ENCODE measurements around the gene TMEM18.

The TMEM18 gene

DNA sequence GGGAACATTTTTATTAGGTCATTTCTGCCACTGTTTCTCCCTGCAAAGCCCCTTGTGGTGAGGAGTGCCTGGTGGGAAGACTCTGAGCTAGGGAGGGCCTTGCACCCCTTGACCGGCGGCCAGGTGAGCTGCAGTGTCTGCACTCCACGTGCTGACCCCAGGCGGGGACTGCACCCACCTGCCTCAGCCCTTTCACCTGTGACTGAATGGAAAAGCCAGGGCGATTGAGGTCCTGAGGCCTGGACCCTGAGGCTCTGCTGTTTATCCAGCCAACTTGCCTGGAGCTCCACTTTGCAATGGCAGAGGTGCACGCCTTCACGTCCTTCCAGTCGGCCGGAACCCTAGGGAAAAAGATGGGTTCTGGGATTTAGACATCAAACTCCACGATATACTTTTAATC, 53.1 kb downstream of the TMEM18 start:
- TF ChIP-seq POLR2A (IDR thresholded peaks at IDR 0.05; ENCODE audit: low read length) (no peak), GATA1 (IDR thresholded peaks at IDR 0.05; ENCODE audit: low read depth, low read length) (no peak)
- no peak for DNase-seq

DNA sequence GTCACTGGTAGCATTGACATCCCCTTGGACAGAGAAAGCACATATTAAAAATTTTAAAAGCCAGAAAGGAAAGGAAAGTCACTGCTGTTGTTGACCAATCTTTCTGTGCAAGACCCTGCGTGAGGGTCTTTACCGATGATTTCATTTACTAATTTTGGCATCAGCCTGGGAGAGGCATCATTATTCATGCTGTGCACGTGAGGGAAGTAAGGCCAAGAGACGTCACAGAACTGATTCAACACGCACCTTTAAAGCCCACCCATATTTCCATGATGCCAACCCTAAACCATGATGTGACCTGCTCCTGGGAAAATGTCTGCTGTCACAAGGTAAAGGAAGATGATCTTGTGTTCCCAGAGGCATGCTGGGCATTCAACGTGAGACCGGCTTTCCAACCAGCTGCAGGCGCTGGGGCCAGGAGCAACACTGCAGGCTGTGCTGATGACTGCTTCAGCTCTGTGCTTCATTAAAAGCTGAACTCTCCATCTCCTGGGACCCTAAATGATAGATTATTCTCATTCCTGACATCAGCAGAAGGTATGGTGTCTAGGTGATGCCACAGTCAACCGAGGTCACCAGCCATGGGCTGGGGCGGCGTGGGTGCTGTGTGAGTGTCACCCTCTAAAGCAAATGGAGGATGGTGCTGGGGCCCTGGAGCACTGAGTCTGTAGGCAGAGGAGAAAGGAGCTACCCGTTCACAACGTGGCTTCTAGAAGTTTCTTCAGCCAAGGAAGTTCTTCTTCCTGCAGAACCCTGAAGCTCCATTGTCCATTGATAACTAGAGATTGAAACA, 53.9 kb downstream of the TMEM18 start:
- no peak for TF ChIP-seq POLR2A (IDR thresholded peaks at IDR 0.05; ENCODE audit: low read length)
- no peak for TF ChIP-seq GATA1 (IDR thresholded peaks at IDR 0.05; ENCODE audit: low read depth, low read length)
- no peak for DNase-seq

DNA sequence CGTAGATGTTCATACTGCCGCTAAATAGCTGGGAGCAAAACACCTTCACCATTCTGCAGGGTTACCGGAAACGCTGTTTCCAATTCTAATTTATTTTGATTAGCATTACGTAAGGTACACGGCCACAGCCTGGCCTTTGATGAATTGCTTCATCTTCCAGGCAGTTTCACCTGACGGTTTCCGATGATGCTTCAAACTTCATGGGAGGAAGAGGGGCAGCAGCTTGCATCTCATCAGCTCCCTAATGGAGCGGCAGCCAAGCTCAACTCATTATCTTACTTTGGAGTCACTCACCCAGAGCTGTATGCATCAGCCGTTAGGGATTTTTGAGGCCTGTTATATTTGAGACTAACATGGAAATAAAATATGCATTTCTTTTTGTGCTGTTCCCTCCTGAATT, 54.8 kb downstream of the TMEM18 start:
- no peak for TF ChIP-seq GATA1 (IDR thresholded peaks at IDR 0.05; ENCODE audit: low read depth, low read length)
- no peak for TF ChIP-seq POLR2A (IDR thresholded peaks at IDR 0.05; ENCODE audit: low read length)
- no peak for DNase-seq

DNA sequence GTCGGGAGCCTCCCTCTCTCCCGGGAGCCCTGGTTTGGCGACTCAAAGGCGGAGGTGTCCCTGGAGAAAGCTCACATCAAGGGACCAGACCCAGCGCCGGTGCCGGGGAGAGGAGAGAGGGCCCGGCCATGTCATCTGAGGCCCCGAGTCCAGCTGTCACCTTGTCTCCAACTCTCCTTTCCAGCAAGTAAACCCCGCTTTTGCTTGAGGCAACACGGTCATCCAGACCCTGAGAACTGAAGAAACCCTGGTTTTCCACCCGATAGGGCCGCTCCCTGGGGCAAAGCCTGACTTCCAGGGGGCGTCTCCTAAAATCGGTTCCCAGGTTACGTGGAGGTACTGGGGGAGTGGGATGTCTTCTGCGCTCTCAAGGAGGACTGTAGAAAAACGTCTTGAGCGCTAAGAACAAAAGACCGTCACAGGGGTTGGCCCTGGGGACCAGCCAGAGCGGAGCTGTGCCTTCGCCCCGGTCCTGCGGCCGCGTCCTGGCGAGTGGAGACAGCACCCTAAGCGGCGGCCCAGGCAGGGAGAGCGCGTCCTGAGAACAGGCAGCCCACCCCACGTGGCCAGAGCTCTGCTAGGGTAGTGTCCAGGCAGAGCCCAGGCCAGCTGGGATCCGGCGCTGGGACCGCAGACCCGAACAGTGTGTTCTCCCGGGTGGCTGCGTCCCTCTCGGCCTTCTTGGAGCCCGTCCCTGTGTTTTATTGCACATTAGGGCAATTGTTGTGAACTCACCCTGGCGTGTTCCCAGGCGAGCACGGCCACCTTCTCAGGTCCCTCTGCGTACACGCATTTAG, 55.7 kb downstream of the TMEM18 start:
- no peak for DNase-seq
- no peak for TF ChIP-seq POLR2A (IDR thresholded peaks at IDR 0.05; ENCODE audit: low read length)
- TF ChIP-seq GATA1 (IDR thresholded peaks at IDR 0.05; ENCODE audit: low read depth, low read length), result no peak

DNA sequence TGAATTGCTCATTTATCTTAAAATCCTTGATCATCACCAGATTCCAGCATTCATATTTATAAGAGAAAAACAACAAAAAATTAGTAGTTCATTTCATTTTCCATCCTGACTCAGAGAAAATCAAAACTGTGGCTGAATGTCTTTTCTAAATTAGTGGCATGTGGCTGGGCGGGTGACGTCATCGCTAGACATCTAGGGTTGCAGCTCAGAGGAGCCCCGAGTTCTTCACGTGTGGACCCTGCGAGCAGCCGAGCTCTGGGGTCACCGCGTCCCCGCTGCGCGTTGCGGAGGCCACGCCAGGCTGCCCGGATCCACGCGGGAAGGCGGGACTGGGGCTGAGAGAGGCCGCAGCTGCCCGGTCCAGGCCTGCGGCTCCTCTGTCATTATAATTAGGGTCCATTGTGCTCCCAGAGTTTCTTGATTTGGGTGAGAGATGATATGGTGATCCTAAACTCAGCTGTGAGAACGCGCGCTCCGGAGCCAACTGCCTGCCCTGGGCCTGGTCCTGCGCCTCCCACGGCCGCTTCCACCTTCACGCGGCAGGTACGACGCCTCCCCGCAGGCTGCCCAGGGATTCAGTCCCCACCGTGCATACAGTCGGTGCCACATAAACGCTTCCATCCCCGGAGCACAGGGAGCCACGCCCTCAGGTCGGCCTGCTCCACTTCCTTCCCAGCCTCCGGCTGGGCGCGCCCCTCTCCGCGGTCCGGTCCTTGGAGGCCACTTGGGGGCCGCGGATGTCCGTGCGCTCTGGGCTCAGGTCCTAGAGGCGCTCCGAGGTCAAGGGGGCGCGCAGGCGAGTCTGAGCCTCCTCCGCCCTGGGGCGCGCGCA, 56.5 kb downstream of the TMEM18 start:
- TF ChIP-seq POLR2A (IDR thresholded peaks at IDR 0.05; ENCODE audit: low read length), result no peak
- no peak for TF ChIP-seq GATA1 (IDR thresholded peaks at IDR 0.05; ENCODE audit: low read depth, low read length)
- DNase-seq, result no peak

DNA sequence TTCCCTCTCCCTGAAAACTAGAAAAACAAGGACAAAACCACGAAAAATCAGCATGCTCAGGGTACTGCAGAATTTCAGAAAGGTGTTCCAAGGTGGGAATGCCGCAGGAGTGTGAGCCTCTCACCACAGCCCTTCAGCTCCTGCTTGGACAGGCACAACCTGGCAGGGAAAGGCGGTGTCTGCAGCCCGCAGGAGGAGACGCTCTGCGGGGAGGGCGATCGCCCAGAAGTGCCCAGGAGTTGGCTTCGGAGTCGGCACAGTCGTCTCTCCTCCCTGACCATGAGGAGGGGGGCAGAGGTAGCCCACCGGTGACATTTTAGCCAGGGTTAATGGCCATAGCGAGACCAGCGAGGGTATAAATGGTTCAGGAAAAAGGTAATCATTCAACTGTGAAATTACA, 57.2 kb downstream of the TMEM18 start:
- TF ChIP-seq GATA1 (IDR thresholded peaks at IDR 0.05; ENCODE audit: low read depth, low read length) (no peak), POLR2A (IDR thresholded peaks at IDR 0.05; ENCODE audit: low read length) (no peak)
- DNase-seq, result no peak

DNA sequence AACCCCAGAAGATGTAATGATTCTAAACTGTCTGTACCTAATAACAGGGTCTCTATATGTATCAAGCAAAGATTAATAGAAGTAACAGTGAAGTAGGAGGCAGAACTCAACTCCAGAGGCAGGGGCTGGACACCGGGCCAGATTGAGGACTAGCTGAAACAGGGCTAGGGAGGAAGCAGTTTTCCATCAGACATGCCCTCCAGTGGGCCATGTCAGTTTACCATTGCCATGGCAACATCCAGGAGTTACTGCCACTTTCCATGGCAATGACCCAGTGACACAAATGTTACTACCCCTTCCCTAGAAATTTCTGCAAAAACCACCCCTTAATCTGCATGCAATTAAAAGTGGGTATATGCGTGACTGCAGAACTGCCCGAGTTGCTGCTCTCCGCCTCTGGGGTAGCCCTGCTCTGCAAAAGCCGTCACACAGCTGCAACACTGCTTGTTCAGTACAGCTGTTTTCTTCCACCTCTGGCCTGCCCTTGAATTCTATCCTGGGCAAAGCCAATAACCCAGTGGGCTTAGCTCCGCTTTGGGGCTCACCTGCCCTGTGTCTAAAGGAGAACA, 58.7 kb downstream of the TMEM18 start:
- no peak for DNase-seq
- TF ChIP-seq POLR2A (IDR thresholded peaks at IDR 0.05; ENCODE audit: low read length), result no peak
- no peak for TF ChIP-seq GATA1 (IDR thresholded peaks at IDR 0.05; ENCODE audit: low read depth, low read length)

DNA sequence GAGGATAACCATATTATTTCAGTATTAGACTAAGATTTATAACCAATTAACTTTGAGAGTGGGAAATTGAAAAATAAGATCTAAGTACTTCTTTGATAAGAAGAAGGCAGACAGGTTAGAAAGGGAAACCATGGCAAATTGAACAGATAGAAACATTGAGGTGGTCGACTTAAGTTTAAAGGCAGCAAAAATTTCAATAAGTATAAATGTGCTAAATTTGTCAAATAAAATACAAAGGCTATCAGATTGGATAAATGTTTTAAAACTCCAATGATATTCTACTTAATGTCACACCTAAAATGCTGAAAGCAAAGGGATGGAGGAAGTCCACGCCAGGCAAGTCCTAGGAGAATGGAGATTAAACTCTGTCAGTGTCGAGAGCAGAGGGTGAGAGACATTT, 59.2 kb downstream of the TMEM18 start:
- no peak for DNase-seq
- TF ChIP-seq GATA1 (IDR thresholded peaks at IDR 0.05; ENCODE audit: low read depth, low read length), result no peak
- TF ChIP-seq POLR2A (IDR thresholded peaks at IDR 0.05; ENCODE audit: low read length), result no peak
